Esophagus muscularis mucosa (tissue), 3 donors: ENCODE measurements around the gene TBX2.

Experiments used
- CTCF ChIP-seq, 3 experiments: fragments of 200-600 bp in 2 of 3; fragments of 450-650 bp in 1 of 3; sonication (generic) in 2 of 3; IDR thresholded peaks; one replicate each; pipeline ENCODE4 v1.5.1; 2017 to 2019; ENCODE audit warnings: antibody characterized with exemption in 3 of 3, mild to moderate bottlenecking in 2 of 3, moderate library complexity in 1 of 3
- EP300 ChIP-seq: sonication (generic); formaldehyde crosslinking; IDR thresholded peaks from one replicate; pipeline ENCODE4 v1.6.1; 2017; ENCODE audit warnings: antibody characterized with exemption

GRCh38 chr17:61361084-61361483 is 38.6 kb upstream of the TBX2 start:
- no peak for TF ChIP-seq CTCF (IDR thresholded peaks at IDR 0.05)
- TF ChIP-seq EP300 = no peak
